GM12801 (cell line): Measurements from ENCODE around the gene KRTAP13-3.

Source experiments
- CTCF ChIP-seq: IDR thresholded peaks from one replicate; pipeline ENCODE4 v1.5.1; 2011; ENCODE audit warnings: control low read depth; ENCODE audit not compliant: insufficient read length; ENCODE audit errors: extremely low read depth

KRTAP13-3 gene, protein sequence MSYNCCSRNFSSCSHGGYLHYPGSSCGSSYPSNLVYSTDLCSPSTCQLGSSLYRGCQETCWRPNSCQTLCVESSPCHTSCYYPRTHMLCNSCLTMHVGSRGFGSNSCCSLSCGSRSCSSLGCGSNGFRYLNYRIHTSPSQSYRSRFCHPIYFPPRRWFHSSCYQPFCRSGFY

GRCh38 chr21:30425826-30426225 lies at the start of gene KRTAP13-3:
KRTAP13-3 (minus strand) TSS chr21:30425926; CDS start chr21:30425912, 14 bp downstream.
- TF ChIP-seq CTCF: no peak

- no peak for TF ChIP-seq CTCF
Observed at GRCh38 chr21:30468900-30469714, 43.4 kb upstream of the KRTAP13-3 start.

GRCh38 chr21:30463713-30464112 lies 38.0 kb upstream of the KRTAP13-3 start:
- TF ChIP-seq CTCF: no peak

GRCh38 chr21:30448514-30448913 lies 22.8 kb upstream of the KRTAP13-3 start:
- TF ChIP-seq CTCF: no peak

DNA sequence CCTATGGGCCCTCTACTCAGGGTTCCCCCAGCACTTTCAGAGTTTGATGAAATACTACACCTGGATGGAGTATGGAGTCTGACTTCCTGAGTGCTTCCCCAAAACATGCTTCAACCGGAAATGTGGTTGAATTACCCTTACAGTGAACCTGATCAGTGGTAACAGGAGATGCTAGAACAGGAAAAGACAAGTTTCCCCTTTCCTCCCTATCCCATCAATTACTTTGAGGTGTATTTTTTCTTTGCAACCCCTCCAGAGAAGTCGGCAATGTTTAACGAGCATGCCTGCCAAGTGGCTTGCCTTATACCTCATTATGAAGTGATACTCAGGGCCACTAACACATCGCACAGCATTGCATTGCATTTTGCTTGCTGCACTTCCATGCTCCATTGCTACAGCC lies 21.3 kb upstream of the KRTAP13-3 start:
- no peak for TF ChIP-seq CTCF

- no peak for TF ChIP-seq CTCF
Observed at GRCh38 chr21:30444204-30444603, 18.5 kb upstream of the KRTAP13-3 start.

GRCh38 chr21:30443226-30443625 lies 17.5 kb upstream of the KRTAP13-3 start:
- no peak for TF ChIP-seq CTCF
